Stimulated activated CD8-positive, alpha-beta memory T cell treated with anti-CD3 and anti-CD28 coated beads, Interleukin-15, amount 100 ng/mL, for 24 hours (primary cell): ENCODE results near the gene DNAAF1.

ENCODE experiments used
- DNase-seq: peaks from one replicate; pipeline ENCODE4 v3.0.0-alpha.2; 2020; ENCODE audit warnings: low read depth

DNAAF1 gene

DNA sequence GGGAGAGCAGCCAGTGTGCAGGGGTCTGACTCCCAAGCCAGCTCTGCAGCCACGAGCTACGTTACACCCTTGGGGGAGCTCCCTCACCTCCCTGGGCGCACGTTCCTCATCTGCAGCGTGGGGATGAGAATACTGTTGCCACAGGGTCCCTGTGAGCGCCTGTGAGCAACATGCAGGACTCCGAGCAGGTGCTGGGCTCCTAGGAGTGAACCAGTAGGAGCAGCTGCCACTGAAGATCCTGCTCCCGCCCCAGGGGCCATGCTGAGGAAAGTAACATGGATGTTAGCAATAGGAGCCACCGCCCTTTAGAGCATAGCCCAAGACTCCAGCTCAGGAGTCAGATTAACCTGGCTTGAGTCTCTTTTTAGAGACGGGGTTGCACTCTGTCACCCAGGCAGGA, 15.9 kb downstream of the DNAAF1 start:
- DNase-seq = no peak

DNA sequence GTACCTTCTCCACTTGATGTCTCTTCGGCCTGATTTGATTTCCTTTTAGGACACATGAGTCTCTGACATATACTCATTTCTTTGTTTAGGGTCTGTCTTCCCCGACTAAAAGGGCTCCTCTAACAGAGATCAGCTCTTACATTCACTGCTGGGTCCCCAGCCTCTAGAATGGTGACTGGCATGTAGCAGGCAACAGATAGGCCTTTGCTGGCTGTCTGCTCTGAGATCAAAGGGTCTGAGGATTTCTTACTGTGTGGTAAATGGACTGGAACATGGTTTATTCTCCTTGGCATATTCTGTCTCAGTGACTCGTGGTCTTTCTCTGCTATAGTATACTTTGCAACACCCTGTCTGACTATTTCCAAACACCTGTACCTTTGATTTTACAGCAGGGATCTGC, 16.7 kb downstream of the DNAAF1 start:
- no peak for DNase-seq

DNA sequence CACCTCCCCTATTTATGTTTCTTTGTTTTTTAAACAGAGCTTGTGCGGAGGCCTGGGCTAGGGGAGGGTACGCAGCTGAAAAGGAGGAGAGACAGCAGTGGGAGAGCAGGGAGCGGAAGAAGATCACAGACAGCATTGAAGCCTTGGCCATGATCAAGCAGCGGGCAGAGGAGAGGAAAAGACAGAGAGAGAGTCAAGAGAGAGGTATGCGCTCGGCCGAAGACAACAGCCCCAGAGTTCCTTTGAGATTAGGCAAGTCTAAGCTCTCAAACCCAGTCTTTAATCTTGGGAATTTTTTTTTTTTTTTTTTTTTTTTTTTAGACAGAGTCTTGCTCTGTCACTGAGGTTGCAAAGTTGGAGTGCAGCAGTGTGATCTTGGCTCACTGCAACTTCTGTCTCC, 20.6 kb downstream of the DNAAF1 start:
- DNase-seq = no peak

DNA sequence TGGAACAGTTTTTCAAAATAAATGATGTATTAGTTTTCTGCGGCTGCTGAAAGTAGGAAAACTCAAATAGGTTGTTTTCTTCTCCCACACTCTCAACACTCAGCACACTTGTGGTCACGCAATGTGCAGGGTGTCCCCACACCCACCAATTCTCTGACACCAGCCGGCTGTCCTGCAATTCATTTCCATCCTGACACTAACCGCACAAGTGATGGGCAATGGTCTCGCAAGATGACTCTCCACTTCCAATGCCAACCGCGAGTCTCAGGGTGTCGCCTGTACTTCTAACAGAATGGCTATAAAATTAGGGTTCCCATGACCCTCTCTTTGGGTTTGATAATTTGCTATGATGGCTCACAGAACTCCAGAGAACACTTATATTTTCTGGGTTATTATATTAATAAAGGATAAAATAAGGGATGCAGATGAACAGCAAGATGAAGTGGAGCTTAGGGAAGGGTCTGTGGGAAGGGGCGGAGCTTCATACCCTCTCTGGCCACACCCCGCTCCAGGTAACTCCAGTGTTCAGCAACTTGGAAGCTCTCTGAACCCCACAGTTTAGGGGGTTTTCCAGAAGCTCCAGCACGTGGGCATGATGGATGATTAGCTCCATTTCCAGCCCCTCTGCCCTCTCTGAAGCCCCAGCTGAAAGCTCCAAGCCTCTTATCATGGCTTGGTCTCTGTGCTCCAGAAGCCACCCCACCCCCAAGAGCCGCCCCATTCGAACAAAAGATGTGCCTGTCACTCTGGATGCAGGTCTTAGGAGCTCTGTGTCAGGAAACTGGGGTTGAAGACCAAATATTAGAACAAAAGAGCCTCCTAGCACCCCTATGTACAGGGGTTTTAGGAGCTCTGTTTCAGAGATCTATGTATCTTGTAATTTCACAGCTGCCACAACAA, 21.9 kb downstream of the DNAAF1 start:
- DNase-seq = no peak

DNA sequence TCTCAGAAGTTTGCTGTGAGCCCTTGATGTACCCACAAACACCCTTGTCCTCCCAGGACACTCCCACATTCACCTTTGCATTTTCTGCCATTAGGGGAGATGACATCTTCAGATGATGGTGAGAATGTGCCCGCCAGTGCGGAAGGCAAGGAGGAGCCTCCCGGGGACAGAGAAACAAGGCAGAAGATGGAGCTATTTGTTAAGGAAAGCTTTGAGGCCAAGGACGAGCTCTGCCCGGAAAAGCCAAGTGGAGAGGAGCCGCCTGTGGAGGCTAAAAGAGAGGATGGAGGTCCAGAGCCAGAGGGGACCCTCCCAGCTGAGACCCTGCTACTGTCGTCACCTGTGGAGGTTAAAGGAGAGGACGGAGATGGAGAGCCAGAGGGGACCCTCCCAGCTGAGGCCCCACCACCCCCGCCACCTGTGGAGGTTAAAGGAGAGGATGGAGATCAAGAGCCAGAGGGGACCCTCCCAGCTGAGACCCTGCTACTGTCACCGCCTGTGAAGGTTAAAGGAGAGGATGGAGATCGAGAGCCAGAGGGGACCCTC, 24.7 kb downstream of the DNAAF1 start:
- DNase-seq = no peak

DNA sequence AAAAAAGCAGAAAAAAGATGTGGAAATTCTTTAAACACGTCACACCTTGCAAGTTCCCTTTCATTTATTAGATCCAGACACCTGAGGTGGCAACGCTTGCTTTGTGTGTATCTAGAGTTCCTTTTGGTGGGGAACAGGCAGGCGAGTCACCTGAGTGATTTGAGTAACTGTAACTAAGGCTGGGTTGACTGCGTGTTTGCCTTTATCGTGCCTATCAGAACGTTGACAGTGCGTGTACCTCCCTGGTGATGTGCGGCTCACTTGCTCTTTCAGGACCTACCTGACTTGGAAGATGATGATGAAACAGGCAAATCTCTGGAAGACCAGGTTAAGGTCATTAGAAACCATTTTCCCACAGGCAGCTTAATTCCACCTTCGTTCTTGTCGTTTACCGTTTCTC, 29.3 kb downstream of the DNAAF1 start:
- no peak for DNase-seq

DNA sequence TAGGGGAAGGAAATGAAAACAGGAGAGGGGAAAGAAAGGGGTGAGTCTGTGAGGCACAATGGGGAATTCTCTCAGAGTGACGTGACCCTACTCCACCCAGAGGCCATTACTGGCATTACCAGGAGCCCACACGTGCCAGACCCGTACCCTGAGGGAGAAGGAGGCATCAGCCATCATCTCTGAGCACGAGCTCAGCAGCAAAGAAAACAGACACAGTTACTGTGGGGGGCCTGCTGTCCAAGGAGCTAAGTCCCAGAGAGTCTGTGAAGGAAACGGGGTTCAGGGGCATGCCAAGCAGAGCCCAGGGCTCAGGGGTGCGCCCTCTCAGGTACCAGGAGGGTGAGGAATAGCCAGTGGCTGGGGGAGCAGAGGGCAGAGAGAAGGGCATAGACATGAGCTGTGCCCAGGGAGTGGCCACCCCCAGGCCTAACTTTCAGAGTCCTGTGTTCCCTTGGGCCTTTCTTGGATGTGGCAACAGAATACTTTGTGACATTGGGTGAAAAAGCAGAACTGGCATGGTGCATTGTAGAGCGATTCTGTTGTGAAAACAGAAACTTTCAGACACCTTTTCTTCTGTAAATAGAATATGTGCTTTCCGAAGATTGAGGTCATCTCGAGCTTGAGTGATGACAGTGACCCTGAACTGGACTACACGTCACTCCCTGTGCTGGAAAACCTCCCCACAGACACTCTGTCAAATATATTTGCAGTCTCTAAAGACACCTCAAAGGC, 30.4 kb downstream of the DNAAF1 start:
- DNase-seq = no peak

DNA sequence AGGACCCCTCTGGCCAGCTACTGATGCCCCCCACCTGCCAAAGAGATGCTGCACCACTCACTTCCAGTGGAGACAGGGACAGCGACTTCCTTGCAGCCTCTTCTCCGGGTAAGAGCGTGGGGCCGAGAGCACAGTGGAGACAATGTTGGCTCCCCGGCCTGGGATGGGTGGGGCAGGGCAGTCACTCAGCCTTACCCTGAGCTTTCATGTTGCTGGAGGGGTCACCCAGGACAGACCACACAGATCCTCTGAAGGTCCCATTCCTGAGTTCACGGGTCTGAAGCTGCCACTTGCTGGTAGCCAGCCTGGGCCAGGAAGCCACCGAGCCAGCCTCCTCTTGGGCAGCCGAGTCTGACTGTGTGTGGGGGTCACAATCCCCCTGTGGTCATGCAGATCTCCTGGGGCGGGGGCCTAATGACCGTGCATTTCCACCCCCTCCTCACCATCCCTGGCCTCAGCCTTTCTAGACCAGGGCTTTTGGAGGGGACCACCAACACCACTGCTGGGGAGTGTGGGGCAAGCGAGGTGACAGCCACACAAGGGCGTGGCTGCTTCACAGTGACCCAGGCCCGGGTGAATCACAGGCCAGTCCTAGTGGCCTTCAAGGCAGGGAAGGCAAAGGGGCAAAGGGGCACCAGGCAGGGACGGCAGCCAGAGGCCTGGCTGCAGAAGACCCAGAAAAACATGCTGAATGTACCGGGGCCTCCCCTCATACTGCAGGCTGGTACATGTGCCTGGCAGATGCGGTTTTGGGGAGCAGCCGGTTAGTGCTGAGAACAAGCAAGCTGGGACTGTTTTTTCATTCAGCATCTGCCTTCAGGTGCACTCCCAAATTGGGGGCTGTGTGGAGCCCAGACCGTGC, 31.3 kb downstream of the DNAAF1 start:
- no peak for DNase-seq

DNA sequence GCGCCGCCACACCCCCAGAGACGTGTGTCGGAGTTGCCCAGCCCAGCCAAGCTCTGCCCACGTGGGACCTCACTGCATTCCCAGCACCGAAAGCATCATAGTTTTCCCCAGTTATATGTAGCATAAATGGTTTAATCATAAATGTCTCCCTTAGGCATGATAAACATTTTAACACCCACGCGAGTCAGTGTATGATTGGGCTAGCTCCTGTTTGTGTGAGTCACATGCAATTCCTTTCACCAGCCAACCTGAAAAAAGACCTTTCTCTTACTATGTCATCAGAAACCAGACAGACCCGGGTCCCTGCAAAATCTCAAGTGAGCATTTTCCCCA, 32.6 kb downstream of the DNAAF1 start:
- DNase-seq = no peak

DNA sequence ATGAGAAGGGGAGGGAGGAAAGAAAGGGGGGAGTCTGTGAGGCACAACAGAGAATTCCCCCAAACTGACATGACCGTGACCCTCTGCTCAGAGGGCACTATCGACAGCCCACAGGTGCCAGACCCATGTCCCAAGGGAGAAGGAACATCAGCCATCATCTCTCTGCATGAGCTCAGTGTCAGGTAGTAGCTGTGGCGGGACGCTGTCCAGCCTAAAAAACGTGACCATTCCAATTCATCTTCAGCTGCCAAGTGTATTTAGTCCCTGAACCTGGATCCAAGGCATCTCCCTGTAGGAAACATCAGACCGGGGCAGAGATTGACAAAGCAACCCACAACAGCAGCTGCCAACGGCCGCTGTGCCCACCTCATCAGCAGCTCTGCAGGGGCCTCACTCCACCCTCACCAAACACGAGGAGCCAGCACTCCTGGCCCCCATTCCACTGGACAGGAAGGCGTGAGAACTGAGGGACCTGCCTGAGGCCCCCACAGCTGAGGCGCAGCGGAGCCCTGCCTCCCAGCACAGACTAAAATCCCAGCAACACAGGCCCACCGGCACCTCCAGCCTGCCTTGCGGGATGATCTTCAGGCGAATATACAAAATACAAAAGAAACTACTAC, 33.1 kb downstream of the DNAAF1 start:
- no peak for DNase-seq

DNA sequence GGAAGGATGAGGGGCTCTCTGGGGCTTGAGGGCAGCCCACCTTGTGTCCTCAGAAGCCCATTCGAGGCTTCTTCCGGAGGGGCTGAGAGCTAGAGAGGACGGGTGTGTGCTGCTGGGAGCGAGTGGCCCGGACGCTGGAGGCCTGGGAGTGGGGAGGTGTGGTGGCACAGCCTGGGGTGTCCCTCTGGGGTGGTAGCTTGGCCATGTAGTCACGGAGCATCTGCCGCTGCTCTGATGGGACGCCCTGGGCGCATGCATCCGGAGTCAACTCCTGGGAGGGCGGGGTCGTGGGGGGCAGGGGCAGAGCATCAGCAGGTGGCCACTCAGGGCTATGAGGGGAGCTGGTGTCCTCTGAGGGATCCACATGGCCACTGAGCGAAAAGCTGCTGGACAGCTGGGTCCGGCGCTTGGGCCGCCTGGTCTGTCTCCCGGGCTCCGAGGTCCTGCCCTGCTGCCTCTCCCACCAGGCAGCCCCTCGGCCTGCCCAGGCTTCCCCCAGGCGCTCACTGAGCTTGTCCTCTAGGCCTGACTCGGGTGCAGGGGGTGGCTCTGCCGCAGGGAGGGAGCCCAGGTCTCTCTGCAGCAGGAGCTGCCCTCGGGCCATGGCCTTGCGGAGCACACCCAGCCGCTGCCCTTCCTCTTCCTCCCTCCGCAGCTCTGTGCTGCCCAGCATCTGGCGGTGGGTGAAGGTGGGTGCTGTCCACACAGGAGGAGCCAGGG, 33.9 kb downstream of the DNAAF1 start:
- no peak for DNase-seq

DNA sequence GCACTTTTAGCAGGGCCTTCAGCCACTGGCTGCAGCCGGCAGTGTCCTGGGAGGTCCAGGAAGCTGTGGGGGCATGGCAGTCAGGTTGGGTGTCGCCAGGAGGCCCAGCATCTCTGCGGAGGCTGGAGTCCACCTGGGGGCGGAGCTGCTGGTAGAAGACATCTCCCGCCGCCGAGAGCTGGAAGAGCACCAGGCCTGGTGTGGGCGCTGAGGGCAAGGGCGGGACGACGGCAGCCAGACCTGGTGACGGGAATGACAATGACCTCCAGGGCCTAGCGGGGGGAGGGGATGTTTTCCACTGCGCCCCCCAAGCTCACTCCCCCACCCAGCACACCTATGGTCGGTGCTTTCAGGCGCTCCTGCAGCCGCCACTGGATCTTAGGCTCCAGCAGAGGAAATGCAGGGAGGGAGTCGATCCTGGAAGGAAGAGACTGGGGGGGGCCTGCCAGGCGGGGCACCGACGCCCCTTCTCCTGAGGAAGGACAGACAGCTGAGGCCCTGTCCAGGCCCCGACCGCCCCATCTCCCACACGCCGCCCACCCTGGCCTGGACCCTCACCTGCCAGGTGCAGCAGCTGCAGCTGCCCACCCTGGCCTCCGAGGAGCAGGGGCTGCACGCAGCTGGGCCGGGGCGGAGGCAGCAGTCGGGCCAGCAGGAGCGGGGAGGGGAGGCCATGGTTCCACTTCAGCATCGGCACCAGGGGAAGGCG, 34.7 kb downstream of the DNAAF1 start:
- DNase-seq = no peak

DNA sequence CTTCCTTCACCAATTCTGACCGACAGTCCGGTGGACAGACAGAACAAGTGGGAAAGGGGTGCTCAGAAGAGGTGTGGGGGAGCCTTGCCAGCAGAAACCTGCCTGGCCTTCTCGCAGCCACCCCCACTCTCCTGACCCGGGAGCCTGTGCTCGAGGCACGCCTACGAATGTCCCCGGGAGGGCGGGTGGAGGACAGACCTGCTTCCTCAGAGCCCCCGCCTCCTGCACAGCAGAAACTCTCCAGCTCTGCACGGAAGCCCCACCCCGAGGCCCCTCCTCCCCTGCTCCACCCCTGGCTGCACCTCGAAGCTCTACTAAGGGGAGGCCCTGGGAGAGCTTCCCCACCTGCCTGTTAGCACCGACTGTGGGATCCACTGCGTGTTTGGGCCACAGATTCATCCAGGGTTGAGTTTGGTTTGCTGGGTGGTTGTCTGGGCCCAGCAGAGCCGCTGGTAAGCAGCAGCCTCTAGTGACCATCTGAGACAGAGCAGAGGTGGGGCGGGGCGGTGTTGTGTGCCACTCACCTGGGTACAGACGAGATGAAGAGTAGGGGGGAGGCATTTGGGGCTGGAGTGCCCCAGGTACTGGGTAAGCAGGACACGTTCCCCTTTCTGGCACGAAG, 35.5 kb downstream of the DNAAF1 start:
- no peak for DNase-seq

DNA sequence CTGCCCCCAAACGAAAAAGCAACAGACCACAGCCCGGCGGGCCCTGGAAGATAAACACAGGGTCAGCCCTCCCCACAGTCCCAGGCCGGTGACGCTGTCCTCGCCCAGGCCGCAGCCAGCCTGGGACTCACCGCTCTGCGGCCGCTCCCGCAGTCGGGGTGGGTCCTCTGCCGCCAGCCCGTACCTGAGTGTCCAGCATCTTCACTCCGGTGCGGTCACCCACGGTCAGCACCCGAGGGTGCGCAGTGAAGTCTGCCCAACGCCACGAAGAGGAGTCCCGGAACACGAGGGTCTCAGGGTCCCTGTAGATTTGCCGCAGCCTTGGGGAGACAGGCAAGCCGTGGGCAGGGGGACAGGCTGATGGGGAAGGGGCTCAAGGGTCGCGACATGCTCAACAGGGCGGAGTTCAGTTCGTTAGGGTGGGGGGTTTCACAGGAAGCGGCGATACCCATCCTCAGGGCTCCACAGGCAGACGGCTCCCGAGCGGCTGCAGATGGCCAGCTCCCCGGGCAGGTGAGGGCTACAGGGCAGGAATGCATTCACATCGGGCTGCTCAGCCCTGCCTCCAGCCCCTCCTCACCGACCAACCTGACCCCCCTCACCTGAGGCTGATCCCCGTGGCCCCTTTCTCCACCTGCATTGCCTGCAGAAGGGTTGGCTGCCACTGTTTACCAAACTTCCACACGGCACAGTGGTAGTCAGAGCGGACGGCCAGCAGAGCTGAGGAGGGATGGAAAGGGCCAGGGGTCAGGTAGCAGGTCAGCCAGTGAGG, 36.2 kb downstream of the DNAAF1 start:
- DNase-seq = no peak

DNA sequence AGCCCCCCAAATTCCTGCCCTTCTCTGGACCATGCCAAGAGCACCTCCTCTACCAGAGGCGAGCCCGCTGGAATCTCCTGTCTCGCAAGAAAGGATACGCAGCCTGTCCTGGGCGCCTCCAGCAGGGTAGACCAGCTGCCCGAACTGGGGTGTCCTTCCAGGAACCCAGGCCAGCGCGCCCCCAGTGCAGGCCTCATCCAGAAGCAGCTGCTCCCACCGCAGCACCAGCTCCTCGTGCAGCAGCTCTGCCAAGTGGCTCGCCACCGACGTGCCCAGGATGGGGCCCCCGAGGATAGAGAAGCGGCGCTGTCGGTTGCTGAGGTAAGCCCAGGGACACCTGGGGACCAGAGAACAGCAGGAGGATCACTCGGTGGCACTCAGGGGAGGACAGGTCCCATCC, 37.0 kb downstream of the DNAAF1 start:
- DNase-seq = no peak

DNA sequence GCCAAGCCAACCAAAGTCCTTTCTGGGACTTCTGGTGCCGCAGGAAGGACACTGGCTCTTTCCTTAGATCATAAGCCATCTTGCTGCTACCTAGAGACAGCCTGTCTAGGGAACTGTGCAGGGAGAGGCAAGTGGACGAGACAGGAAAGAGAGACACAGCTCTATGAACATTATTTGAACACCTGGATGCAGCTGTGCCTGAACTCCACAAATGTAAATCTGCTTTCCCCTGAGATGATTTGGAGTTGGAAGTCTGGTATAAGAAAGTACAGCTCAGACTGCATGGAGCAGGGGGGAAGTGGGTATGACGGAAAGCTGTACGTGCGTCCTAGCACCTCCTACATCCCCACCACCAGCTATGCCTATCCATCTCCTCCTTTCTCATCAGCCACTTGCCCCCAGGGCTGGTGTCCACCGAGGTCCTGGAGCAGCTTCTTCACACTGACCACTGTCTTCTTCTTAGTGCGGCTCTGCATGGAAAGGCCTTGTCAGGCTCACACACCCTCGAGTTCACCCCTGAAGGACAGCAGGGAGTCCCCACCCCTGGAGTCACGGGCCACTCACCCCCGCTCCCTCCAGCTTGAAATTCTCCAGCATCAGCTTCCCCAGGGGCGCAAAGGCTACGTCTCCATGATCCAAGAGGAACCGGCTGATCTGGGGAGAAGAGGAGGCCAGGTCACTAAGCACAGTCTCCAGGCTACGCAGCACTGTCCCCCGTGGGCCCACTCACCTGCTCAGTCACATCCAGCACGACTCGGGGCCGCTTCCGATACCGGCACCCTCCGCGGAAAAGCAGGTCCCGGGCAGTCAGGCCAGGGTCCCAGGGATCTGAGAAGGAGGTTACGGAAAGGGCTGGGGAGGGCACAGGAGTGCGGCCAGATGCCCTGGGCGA, 37.8 kb downstream of the DNAAF1 start:
- no peak for DNase-seq

DNA sequence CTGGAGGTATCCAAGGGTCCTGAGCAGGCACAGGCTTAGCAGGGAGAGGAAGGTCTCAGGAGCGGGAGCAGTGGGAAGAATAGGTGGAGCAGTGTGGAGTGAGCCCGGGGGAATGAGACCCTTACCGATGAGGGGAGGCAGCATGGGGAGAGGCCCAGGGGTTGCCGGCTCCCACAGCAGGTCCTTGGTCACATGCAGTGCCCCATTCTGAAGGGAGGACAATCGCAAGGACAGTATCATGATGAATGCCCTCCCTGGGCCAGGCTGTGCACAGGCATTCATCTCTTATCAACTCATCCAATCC, 38.4 kb downstream of the DNAAF1 start:
- no peak for DNase-seq

DNA sequence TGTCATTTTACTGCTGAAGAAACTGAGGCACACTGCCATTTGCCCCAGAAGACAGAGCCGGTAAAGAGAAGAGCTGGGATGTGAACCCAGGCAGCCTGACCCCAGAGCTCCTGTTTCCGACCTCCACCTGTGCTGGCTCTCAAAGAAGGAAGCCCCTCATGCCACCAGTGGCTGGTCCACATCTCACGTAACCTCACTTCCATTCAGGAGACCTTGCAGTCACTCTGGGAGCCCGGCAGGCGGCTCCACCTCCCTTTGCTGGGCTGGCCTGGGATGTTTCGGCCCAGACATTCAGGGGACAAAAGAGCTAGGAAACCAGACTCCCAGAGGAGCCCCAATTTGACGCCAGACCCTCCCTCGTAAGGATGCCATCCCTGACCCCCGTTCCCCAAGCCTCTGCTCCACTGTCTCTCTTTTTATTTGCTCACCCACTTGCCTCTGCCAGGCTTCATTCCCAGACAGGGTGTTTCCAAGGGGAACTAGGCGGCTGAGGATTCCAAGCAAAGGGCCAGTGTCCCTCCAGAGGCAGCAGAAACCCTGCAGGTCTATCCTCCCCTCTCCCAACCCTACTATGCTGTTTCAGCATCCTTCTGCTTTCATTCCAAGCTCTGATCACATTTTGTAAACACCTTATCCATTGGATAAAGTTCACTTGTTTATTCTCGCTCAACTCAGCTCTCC, 38.9 kb downstream of the DNAAF1 start:
- no peak for DNase-seq
